Tibial nerve (tissue), 3 donors: ENCODE data around the gene DPCD.

Experiments used
- CTCF ChIP-seq, 5 experiments: fragments of 200-600 bp in 3 of 5; fragments of 450-650 bp in 2 of 5; sonication (generic) in 3 of 5; IDR thresholded peaks; one replicate each; pipeline ENCODE4 v1.5.1; 2016 to 2019; ENCODE audit warnings: antibody characterized with exemption in 5 of 5, mild to moderate bottlenecking in 3 of 5, moderate library complexity in 2 of 5
- POLR2A ChIP-seq, 2 donors: fragments of 450-650 bp; IDR thresholded peaks; one replicate each; pipeline ENCODE4 v1.6.1; 2017; ENCODE audit warnings: antibody characterized with exemption in 2 of 2, mild to moderate bottlenecking in 2 of 2, moderate library complexity in 2 of 2

GRCh38 chr10:101568054-101568745 is 19.9 kb upstream of the DPCD start:
- TF ChIP-seq POLR2A (IDR thresholded peaks at IDR 0.05) (no peak), CTCF (IDR thresholded peaks at IDR 0.05) (no peak)
